Stimulated activated CD8-positive, alpha-beta memory T cell treated with anti-CD3 and anti-CD28 coated beads, Interleukin-7, amount 100 ng/mL, for 1 hour (primary cell): ENCODE measurements around the gene VAX1.
A peak's percentile ranks its signal among the peaks of the same experiment; 100 is the strongest.
"Not testable (repeated sequence)": the region's sequence is repeated elsewhere in the genome, so short reads cannot be mapped to it uniquely, and the experiment has no call there.

ENCODE experiments used
- DNase-seq, 2 donors: peaks; one replicate each; pipeline ENCODE4 v3.0.0-alpha.2; 2020; ENCODE audit warnings: low read depth in 2 of 2

The VAX1 gene

GRCh38 chr10:117137911-117138642, at the start of gene VAX1:
Gene VAX1 (minus strand): TSS chr10:117138270. CDS start chr10:117138056, 214 bp downstream.
- DNase-seq = no peak

- DNase-seq = no peak
Observed at GRCh38 chr10:117186832-117187615, 49.0 kb upstream of the VAX1 start.

GRCh38 chr10:117185817-117186216, 47.7 kb upstream of the VAX1 start:
- DNase-seq = not testable (repeated sequence)

- DNase-seq = no peak
Observed at GRCh38 chr10:117184821-117185220, 46.8 kb upstream of the VAX1 start.

- no peak for DNase-seq
Observed at GRCh38 chr10:117184296-117184695, 46.2 kb upstream of the VAX1 start.

- DNase-seq = no peak
Observed at GRCh38 chr10:117178190-117178589, 40.1 kb upstream of the VAX1 start.

GRCh38 chr10:117175901-117176534, 37.9 kb upstream of the VAX1 start:
- peak; percentile 27 to 61 for DNase-seq

- no peak for DNase-seq
Observed at GRCh38 chr10:117175215-117175900, 37.3 kb upstream of the VAX1 start.

- DNase-seq = peak; percentile 60 to 70
Observed at GRCh38 chr10:117174439-117175214, 36.6 kb upstream of the VAX1 start.

- DNase-seq = no peak
Observed at GRCh38 chr10:117170244-117170643, 32.2 kb upstream of the VAX1 start.

- no peak for DNase-seq
Observed at GRCh38 chr10:117169480-117169879, 31.4 kb upstream of the VAX1 start.

GRCh38 chr10:117168729-117169128, 30.7 kb upstream of the VAX1 start:
- no peak for DNase-seq

GRCh38 chr10:117167789-117168674, 30.0 kb upstream of the VAX1 start:
- DNase-seq = peak in 1 of 2 donors; percentile 31

- DNase-seq = no peak
Observed at GRCh38 chr10:117167346-117167788, 29.3 kb upstream of the VAX1 start.

GRCh38 chr10:117166418-117167345, 28.6 kb upstream of the VAX1 start:
- DNase-seq = no peak

- no peak for DNase-seq
Observed at GRCh38 chr10:117165538-117166417, 27.7 kb upstream of the VAX1 start.

- DNase-seq = no peak
Observed at GRCh38 chr10:117164592-117165537, 26.8 kb upstream of the VAX1 start.
